Colonic mucosa (tissue), 4 donors: ENCODE measurements around the gene LGR5. TPM values are rescaled to one million over a fixed set of nuclear protein-coding genes. Genes with fewer than 3 reads are reported as not detected.

Experiments
- DNase-seq: peaks from one replicate; pipeline ENCODE4 v3.0.0-alpha.2; 2020
- H3K27ac ChIP-seq: fragments of 200-600 bp; one replicate; pipeline ENCODE4 v1.8.0; 2021
- H3K27me3 ChIP-seq: fragments of 200-600 bp; one replicate; pipeline ENCODE4 v1.8.0; 2021
- H3K36me3 ChIP-seq: fragments of 200-600 bp; one replicate; pipeline ENCODE4 v1.8.0; 2021
- H3K4me1 ChIP-seq: fragments of 200-600 bp; one replicate; pipeline ENCODE4 v1.8.0; 2021; ENCODE audit warnings: mild to moderate bottlenecking
- H3K4me3 ChIP-seq: fragments of 200-600 bp; one replicate; pipeline ENCODE4 v1.8.0; 2021
- H3K9ac ChIP-seq, 2 donors: one replicate each; pipeline ENCODE4 v1.7.0; 2013; ENCODE audit warnings: control low read depth in 2 of 2, low read depth in 2 of 2, low read length in 2 of 2
- H3K9me3 ChIP-seq: fragments of 200-600 bp; one replicate; pipeline ENCODE4 v1.8.0; 2021
- intact Hi-C: fragments of 100-400 bp; cut with DNase I; formaldehyde crosslinking; loops from one replicate; pipeline ENCODE4 v1.14.1; 2022
- total RNA-seq, 2 donors: library from RNA; stranded (reverse); fragmentation: NEBNext Ultra II Directional in 1 of 2; extraction: Animal tissue kit (Norgen Biotek cat#: 25700) in 1 of 2; gene quantifications; one replicate each; pipeline ENCODE4 v1.2.1, GENCODE V29; 2021
- TF ChIP-seq, protein P1 (sequence below): fragments of 200-600 bp; IDR thresholded peaks from one replicate; pipeline ENCODE4 v1.8.0; 2022; ENCODE audit warnings: antibody characterized with exemption, mild to moderate bottlenecking
- donor health status: healthy.
- donor health status: DM: no; HTN: no; CAD: no.
- donor health status: DM: no; HTN: no; CAD: no.

The LGR5 gene
- total RNA-seq, 2 donors from 2014 or later, result 4.5 to 5.0 TPM

DNA sequence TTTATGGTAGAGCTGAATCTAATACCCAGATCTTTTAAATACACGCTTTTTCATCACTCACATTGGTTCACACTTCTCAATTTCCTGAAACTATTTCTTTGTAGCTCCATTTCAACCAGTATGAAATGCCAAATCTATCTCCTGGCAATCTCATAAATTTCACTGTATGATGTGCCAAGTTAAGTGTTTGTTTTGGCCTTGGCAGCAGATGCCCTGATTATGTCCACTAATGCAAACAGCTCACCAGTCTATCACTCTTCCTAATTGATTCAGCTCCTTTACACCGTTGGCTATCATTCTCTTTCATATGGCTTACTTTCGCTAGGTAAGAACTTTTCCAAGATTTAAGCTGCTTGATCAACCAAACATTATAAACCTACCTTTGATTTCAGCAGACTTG, 165.4 kb downstream of the LGR5 start:
- DNase-seq, result no peak
- TF ChIP-seq, protein P1, sequence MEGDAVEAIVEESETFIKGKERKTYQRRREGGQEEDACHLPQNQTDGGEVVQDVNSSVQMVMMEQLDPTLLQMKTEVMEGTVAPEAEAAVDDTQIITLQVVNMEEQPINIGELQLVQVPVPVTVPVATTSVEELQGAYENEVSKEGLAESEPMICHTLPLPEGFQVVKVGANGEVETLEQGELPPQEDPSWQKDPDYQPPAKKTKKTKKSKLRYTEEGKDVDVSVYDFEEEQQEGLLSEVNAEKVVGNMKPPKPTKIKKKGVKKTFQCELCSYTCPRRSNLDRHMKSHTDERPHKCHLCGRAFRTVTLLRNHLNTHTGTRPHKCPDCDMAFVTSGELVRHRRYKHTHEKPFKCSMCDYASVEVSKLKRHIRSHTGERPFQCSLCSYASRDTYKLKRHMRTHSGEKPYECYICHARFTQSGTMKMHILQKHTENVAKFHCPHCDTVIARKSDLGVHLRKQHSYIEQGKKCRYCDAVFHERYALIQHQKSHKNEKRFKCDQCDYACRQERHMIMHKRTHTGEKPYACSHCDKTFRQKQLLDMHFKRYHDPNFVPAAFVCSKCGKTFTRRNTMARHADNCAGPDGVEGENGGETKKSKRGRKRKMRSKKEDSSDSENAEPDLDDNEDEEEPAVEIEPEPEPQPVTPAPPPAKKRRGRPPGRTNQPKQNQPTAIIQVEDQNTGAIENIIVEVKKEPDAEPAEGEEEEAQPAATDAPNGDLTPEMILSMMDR, result no peak
- Histone ChIP-seq H3K4me1 (no peaks in the 10 kb centered on the region), H3K9me3 (no peaks in the 10 kb centered on the region), H3K9ac (no peak overlapping the region), H3K4me3 (no peak overlapping the region), H3K36me3 (no peaks in the 10 kb centered on the region), H3K27ac (no peak overlapping the region), H3K27me3 (no peaks in the 10 kb centered on the region)
- intact Hi-C loops, result no loop called here

DNA sequence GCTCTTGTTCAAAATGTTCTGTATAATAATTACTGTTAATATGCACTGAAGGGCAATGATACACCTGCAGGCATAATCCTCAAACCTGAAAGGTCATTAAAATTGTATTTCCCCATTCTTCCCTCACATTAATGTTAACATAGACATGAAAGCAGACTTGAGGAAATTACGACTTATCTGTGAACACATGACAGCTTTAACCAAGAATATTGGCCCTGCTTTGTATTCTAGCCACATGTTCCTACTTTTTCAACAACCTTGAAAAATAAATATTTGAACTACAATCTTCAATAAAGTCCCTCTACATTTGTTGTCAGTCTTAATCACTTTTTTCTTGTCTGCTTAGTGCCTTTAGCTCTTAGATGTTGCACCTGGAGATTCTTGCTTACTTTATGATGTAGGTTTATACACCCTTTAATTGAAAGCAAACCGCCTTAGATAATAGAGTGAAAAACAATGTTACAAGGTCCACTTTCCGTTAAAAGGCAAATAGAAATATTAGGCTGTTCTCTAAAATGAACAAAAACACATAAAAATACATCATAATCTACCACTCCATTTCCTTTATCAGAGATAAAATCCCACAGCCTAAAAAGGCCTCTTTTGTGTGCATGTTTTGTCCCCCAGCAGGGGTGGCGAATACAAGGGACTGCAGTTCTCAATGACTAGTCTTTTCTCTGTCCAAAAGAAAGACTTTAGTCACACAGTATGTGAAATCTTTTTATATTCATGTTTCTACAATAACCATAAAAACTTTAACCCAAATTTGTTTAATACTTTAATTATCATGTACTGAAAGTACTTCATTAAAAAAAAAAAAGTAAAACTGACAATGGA, 168.1 kb downstream of the LGR5 start:
- Histone ChIP-seq H3K9me3 (no peaks in the 10 kb centered on the region), H3K9ac (no peak overlapping the region), H3K4me1 (no peaks in the 10 kb centered on the region), H3K27ac (no peak overlapping the region), H3K27me3 (no peaks in the 10 kb centered on the region), H3K36me3 (no peaks in the 10 kb centered on the region), H3K4me3 (no peak overlapping the region)
- TF ChIP-seq, protein P1, result no peak
- DNase-seq, result no peak
- intact Hi-C loops, result no loop called here

DNA sequence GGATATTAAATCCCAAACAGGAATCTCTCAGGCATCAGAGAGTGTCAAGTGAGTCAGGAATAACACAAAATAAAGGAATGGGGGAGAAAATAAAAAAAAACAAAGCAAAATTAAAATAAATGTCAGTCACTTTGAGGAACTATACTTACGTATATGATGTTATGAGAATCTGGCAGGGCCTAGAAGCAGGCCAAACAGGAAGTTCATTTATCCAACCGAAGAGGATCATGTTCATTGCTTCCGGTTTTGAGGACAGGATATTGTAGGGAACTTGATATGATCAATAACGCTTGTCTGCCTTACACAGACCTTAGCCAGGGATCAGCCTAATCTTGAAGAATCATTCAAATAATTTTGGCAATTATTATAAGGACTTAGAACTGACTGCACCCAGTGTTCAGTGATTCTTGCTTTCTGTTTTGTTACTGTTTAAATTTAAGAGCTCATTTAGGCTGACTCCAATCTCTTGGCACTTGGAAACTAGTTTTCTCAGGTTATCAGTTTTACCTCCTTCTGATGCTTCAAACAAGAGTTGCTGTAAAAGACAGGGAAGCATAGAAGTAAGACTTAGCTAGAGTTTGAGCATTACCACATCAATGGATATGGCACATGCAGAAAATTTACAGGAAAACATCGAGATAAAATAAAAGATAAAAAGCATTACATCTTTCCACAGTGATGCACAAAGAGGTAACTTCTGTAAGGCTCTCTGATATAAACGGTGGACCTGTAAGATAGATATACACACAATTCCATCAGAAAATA, 170.6 kb downstream of the LGR5 start:
- Histone ChIP-seq H3K9ac (no peak overlapping the region), H3K4me1 (no peaks in the 10 kb centered on the region), H3K9me3 (no peaks in the 10 kb centered on the region), H3K27me3 (no peaks in the 10 kb centered on the region), H3K4me3 (no peak overlapping the region), H3K36me3 (no peaks in the 10 kb centered on the region), H3K27ac (no peak overlapping the region)
- intact Hi-C loops, result no loop called here
- TF ChIP-seq, protein P1, result no peak
- DNase-seq, result no peak

DNA sequence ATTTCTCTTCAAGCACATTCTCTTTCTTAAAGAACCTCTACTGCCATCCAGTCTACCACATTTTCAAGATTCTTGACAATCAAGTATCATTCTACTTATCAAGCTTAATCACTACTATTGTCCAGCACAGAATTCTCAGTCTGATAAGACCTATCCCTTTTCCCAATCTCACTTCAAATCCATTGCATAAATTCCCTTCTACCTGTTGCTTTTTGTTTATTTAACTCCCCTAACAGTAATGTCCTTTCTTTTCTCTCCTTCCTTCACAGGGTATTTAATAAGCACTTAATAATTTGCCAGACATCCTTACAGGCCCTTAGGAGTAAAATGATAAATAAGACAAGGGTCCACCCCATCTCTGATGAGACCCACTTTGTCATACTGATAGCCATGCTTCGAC, 182.3 kb downstream of the LGR5 start:
- Histone ChIP-seq H3K4me3 (no peak overlapping the region), H3K36me3 (peaks cover 14% of the 10 kb centered on the region), H3K9ac (no peak overlapping the region), H3K27ac (no peak overlapping the region), H3K4me1 (no peaks in the 10 kb centered on the region), H3K27me3 (no peaks in the 10 kb centered on the region), H3K9me3 (no peaks in the 10 kb centered on the region)
- intact Hi-C loops, result no loop called here
- TF ChIP-seq, protein P1, result no peak
- no peak for DNase-seq

DNA sequence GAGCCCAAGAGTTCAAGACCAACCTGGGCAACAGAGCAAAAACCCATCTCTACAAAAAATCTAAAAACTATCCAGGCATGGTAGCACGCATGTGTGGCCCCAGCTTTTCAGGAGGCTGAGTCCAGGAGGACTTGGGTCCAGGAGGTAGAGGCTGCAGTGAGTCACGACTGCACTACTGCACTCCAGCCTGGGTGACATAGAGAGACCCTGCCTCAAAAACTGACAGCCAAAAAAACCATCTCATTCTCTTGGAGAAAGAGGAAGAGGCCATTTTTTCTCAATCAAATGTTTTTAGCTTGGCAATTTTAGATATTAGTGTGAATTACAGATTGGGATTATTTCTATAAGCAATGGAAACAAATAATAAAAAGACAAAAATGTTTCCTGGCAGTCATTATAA, 185.9 kb downstream of the LGR5 start:
- Histone ChIP-seq H3K36me3 (peaks cover 17% of the 10 kb centered on the region), H3K9ac (no peak overlapping the region), H3K9me3 (no peaks in the 10 kb centered on the region), H3K27me3 (no peaks in the 10 kb centered on the region), H3K4me1 (no peaks in the 10 kb centered on the region), H3K27ac (no peak overlapping the region), H3K4me3 (no peak overlapping the region)
- TF ChIP-seq, protein P1, result no peak
- intact Hi-C loops, result no loop called here
- no peak for DNase-seq
